Stimulated activated CD4-positive, alpha-beta T cell treated with anti-CD3 and anti-CD28 coated beads, Interleukin-4, amount 100 ng/mL, for 24 hours (primary cell): Measurements from ENCODE around the gene DENND1A.

Experiments
- DNase-seq: peaks from one replicate; pipeline ENCODE4 v3.0.0-alpha.2; 2020

DENND1A gene

DNA sequence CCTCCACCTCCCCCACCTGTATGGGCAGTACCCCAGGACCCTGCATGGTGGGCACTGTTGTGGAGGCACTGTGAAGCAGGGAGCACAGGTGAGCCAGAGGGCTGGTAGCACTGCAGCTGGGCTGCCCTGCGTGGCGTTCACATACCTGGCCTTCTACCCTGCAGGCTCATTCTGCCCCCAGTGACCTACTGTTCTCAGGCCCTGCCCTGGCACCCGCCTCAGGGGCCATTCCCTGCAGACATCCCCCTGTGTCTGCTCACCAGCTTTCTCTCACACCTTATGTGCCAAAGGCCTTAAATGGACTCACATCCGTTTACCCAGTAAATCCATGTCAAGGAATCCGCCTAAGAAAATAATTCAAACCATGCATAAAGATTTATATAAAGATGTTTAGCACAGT lies 377.4 kb downstream of the DENND1A start:
- no peak for DNase-seq

DNA sequence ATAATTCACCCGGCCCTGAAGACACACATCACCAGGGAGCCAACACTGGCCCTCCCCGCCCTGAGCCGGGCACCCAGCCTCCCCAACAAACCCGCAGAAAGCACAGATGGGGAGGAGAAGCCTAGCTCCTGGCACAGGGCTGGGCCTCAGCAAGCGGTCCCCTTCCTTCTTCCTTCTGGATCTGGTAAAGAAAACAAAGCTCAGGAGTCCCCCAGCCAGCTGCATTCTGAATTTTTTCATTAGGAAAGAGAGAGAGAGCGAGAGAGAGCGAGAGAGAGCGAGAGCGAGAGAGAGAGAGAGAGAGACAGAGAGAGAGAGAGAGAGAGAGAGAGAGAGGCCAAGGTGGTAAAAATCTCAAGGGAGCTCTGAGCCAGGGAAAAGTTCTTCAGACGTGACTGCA lies 378.2 kb downstream of the DENND1A start:
- no peak for DNase-seq

DNA sequence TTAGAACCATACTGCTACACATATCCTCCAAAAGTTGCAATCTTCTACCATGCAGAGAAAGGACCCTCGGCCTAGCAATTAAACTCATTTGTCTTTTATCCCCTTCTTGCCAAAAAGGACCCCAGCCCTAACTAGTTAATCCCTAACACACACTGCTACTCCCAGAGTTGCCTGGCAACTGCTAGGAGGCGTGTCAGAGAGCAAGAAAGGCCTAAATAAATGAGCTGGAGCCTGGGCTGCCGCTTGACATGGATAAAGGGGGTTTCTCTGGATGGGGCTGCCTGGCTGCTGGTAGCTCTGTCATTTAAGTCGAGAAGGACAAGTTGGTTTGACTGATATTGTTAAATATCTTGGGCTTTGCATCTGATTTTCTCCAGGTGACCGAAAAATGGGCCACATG lies 379.1 kb downstream of the DENND1A start:
- no peak for DNase-seq

DNA sequence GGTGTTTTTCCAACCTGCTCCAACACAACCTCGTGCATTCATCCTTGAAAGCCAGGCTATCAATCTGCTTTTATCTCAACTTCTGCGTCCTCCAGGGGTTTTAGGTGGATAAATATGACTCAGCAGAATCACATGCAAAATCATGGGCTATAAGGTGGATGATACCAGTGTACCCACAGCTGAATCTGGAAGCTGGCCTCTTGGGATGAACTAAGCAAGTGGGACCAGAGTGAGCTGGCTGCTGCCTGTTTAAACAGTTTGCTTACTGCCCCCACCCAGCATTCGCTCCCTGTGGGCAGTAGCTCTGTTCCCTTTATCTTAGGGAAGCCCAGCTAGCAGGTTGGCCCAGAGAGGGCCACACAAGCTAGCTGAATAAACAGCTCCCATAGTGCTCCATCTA lies 379.9 kb downstream of the DENND1A start:
- no peak for DNase-seq

DNA sequence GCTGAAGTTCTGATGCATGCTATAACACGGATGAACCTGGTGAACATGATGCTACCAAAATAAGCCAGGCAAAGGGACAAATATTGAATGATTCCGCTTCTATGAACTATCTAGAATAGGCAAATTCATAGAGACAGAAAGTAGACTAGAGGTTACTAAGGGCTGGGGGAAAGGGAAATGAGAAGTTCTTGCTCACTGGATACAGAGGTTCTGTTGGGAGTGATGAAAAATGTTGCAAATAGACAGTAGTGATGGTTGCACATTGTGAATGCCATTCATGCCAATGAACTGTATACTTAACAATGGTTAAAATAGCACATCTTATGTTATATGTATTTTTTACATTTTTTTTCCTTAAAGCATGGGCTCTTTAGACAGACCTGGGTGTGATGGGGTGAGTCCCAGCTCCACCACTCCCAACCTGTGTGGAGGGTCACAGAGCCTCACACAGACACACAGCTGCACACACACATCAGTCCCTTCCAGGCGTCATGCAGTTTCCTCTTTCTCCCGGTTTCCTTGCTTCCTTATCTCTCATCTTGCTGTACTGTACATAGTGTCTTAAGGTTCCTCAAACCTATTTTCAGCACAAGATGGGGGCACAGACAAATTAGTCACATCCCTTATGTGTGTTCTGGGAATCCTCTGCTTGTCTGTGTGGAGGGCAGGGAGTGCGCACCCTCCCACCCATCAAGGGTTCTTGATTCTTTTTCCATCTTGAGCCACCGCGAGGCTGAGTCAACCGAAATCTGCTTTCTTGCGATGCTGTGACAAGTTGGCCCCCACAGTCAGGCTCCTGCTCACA lies 381.0 kb downstream of the DENND1A start:
- peak; percentile 78 for DNase-seq

DNA sequence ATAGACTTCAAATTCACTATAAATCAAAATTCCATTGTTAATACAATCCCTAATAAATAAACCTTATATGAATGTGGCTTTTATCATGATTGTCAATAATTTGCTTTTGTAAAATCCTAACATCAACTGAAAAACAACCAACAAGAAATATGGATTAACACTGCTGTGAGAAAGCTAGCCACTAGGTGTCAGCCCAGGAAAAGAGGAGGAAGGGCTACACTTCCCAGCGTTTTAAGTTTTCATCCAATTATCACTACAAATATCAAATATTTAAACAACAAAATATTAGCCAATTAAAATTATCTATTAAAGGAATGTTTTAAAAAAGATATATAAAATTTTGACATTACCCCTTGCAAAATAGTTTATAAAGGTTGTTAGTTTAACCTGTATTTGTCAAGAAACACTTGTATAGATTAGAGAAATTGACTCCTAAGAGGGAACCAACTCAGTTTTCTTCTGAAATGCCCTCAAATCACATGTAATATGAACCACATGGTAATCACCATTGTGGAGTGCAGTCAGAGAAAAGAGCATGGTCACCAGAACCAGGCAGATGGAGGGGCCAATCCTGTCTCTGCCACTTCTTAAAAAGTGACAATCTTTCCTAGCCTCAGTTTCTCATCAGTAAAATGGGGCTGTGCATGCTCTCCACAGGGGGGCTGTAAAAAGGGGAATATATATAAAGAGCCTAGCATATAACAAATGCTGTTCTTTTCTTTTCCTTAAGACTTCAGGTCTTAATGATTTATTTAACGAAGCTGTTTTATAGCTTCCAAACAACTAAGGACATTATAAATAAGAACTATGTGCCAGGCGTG lies 385.7 kb downstream of the DENND1A start:
- peak; percentile 40 for DNase-seq

DNA sequence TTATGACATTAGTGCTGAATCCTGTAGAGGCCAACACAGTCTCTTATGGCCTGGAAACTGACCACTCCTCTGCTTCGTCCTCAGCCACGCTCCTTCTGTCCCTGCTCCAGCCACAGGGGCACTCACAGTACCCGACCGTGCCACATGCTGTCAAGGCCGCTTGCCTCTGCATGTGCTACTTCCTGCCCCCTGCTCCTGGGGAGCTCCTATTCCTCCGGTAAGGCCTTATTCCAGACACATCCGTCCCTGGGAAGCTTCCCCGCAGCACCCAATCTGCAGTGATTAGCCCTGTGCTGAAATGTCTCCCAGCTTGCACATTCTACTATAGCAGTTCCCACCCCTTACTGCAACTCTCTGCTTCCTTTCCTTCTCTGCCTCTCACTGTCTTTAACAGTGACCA lies 386.4 kb downstream of the DENND1A start:
- DNase-seq: no peak

DNA sequence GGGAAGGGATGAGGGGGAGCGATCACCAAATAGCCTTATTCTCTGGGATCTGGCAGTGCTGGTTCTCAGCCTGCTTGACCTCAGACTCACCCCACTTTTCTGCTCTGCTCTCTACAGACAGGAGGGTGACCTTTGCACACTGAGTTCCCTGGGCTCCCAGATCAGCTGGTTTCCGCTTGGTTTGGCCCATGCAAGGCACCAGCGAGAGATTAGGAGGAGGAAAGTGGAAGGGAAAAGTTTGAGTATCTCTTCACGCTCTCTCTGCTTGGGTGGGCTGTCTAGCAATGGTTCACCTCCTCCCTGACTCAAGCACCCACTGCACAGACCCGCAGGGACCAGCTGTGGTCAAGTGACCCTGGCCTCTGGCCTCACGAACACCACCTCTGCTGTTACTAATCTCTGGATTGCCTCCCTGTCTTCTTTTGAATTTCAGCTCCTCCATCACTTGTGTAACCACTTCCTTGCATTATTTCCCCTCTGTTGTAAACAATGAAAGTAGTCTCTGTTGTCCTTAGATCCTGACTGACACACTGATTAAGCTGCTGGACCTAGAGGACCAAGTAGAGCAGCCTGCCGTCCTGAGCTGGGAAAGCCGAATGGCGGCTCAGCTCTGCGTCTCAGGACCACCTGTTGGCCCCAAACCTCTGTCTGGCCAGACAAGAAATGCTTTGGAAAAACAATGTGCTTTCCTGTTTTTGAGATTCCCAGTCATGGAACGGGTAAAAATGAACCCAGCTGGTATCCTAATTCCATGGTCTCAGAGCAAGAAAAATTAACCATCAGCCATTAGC lies 387.3 kb downstream of the DENND1A start:
- no peak for DNase-seq

DNA sequence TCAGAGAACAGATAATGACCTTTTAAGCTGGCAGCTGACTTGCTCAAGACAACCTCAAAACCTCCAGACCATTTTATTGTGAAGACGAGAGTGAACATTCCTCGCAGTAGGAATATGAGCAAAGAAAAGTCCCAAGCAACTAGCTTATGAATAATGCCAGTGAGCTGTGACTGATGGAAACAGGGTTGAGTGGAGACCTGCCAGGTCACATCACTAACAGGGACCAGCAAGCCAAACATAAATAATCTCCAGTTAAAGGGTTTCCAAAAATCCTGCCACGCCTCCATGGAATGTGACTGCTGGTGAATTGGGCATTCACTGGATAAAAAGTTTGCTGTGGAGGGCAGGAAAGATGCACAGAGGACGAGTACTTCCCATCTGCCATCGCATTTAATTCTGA lies 388.5 kb downstream of the DENND1A start:
- no peak for DNase-seq

DNA sequence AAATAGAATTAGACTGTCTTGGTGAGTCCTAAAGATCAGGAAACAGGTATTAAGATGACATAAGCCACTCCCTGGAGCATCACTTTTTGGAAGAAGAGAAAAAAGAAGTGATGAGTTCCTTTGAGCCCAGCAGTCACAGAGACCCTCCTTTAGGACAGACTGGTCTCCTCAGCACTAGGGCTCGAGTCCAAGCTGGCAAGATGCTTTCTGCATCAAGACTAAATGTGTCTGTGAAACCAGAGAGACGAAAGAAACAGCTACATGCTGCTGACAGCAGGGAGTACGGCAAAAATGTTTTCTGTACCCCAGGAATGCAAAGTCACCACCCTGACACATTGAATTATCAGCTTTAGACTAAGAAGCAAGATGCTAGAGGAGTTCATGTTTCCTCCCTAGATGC lies 389.5 kb downstream of the DENND1A start:
- no peak for DNase-seq

DNA sequence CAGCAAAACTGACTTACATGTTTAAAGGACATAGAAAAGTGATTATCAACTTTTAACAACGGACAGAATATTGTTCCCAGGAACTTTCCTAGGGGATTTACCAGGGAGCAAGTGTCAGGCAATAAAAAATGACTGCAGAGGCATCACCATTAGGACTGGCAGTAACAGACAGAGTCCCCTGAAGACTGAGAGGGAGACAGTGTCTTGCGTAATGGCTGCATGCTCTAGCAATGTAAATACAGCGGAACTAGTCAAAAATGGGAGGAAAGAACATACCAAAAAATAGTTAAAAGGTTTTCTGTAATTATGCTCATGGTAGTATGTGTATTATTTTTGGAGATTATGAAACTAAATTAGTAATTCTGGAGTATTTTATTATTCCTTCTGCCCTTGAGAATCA lies 392.1 kb downstream of the DENND1A start:
- DNase-seq: no peak

DNA sequence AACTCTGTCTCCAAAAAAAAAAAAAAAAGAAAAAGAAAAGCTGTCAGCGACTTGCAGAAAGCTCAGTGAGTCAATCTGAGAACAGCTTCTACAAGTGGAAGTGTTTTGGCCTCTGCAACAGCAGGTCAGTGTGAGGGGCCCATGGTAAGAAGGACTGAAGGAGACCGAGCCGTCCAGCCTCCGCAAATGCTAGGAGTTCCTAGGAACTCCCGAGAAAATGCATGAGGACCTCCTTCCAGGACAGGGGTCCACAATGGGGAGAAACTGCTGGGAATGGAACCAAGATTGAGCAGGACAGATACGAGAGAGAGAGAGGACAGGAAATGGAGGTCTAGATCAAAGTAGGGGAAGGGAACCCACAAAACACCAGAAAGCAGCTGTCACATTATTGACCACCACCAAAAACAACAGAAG lies 393.5 kb downstream of the DENND1A start:
- no peak for DNase-seq

DNA sequence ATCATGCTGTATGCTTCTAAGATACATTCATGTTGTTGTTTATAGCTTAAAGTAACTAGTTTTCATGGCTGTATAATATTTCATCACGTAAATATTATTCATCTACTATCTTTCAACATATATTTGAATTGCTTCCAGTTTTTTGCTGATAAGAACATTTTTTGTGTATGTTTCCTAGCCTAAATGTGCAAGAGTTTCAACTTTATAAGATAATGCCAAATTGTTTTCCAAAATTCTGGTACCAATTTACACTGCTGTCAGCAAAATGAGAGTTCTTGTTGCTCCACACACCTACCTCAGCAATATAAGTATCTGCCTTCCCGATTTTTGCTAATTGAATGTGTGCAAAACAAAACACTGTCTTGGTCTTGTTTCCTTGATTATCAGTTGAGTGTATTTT lies 395.6 kb downstream of the DENND1A start:
- no peak for DNase-seq

DNA sequence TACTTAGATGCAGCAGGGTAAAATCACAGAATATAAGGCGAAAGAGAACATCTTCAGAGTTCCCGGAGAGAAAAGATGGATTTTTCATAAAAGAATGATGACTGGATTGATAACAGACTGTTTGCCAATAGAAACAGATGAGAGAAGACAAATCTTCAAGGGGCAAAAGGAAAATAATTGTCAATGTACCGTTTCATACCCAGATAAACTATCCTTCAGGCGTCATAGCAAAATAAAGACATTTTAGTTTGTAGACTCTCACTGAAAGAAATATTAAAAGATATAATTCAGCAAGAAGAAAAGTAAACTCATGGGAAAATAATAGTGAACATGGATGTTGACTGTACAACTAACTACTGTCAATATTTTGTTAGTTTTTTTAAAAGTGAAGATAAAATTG lies 399.7 kb downstream of the DENND1A start:
- no peak for DNase-seq

DNA sequence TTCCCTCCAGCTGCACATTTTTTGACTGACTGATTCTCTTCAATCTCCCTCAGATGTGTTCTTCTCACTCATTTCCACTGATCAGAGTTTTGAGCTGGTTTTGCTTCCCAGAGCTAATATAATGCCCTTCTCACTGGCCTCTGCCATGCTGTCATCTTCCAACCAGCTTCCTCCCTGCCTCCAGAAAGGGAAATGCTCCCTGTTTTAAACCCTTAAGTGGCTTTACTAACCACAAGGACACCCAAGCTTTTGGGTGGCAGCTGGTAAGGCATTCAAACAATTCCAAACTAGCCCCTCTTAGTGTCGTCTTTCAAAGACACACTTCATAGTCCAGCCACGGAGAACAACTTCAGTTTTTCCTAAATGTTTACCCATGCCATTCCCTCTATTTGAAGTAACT lies 401.4 kb downstream of the DENND1A start:
- DNase-seq: no peak

DNA sequence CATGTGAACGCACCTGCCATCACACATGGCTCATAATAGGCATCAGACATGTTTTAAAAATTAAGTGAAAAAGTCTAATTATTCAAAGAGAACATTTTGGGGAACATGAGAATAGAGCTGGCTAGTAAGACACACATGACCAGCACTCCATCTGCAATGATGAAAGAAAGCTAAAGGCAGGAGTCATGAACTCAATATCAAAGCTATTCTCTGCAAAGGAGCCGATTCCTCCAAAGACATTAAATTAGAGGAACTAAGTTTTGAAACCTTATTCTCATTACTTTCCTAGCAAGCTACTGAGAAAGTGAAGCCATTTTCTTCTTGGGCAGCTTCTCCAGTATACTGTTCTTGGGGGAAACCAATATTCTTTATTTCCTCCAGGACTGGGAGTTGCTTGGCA lies 401.9 kb downstream of the DENND1A start:
- no peak for DNase-seq

DNA sequence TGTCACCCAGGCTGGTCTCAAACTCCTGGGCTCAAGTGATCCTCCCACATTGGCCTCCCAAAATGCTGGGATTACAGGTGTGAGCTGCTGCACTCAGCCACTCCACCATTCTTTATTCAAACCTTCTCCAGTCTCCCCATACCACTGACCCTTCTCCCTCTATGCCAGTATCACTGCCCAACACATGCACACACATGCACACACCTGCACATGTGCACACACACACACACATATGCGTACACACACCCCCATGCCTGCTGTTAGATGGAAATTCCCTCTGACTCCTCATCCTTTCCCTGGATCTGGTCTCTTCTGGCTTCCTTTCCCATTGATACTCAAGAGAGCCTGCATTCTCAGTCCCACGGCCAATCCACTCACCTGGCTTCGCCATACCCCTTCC lies 404.0 kb downstream of the DENND1A start:
- no peak for DNase-seq

DNA sequence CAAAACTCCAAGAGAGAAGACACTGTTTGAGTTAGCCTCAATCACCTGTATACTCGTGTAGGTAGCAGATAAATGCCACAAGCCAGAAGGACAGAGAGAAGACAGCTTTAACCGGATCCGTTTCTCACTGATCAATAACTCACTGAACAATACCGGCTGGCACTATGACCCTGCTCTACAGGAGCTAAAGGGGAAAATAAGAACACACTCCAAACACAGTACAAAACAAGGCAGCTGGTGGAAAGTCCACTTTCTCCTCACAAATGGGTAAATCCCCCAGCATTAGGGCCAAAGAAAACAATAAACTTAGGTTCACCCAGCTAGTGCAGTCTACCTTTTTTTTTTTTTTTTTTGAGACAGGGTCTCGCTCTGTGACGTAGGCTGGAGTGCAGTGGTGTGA lies 404.5 kb downstream of the DENND1A start:
- no peak for DNase-seq

DNA sequence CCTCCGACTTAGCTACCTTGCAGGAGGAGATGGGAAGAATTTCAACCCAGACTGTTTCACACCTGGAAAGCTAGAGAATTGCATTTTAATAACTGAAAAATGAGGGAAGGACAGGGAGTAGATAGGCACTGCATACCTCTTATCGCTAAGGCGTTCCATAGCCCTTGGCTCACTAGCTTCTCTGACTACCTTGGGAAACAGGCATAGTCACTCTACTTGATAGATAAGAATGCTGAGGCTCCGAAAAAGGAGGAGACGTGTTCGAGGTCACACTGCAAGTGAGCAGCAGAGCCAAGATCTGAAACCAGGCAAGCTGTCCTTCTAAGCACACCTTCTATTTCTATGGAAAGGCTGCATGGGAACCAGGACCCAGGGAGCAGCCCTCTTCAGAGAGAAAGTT lies 405.1 kb downstream of the DENND1A start:
- no peak for DNase-seq

DNA sequence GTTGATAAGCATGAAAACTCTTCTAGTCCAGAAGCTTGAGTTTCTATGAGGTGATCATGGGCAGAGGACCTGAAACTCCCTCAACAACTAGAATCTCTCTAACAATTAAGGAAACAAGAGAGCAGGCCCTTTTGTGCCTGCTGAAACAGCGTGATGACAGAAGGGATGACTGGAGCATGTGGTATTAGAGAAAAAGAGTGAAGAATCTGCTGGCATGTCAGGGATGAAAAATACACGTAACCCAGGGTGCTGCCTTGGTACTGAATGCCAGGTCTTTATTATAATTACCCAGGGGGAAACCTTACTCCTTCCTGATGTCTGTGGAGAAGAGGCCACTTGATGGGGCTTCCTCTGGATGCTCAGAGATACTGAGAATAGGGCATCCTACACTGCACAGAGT lies 406.1 kb downstream of the DENND1A start:
- DNase-seq: no peak

DNA sequence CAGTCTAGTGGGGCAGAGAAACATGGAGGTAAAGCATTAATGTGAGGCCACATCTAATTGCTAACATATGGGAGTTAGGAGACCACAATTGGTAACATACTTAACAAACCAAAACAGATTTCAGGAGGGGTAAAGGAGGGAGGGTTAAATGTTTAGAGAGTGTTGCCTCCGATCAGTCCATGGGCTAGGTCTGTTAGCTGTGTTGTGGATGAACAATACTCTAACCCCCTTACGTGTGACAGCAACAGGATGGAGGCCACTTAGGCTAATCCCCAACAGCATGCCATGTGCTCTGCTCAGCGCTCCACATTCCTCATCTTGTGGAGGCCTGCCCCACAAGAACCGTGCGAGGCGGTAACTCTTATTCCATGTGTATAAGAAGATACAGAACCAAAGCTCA lies 406.9 kb downstream of the DENND1A start:
- DNase-seq: no peak

DNA sequence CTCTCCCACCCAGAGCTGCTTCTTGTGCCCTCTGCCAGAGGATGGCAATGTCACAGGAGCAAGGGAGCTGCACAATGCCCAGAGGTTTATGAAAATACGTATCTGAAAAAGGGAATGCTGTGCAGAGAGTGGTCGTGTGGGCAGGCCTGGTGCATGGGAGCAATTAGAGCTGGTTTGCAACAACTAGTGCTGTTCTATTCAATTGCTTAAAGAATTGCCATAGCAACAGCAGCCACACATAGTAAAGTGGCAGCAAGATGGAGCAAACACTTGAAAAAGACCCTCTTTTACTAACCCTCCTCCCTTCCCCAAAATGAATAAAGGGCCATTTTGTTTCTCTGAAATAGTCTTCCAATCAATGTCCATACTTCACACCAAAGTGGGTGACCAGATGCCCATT lies 407.7 kb downstream of the DENND1A start:
- no peak for DNase-seq

DNA sequence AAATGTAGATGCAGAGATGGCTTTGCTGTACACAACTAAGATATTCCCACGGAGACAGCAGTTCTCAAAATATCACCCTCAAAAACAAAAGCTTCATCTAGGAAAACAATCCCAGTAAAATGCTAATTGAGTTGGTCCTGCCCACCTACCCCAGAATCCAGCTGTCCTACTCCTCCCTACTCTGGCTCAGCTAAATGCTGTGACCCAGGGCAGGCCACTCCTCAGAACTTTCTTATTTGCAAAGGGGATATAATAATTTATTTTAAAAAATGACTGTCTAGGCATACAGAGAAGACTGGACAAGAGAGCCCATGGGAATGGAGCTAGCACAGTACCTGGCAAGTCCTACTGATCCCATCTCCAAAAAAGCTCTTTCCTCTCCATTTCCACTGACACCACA lies 411.6 kb downstream of the DENND1A start:
- no peak for DNase-seq

DNA sequence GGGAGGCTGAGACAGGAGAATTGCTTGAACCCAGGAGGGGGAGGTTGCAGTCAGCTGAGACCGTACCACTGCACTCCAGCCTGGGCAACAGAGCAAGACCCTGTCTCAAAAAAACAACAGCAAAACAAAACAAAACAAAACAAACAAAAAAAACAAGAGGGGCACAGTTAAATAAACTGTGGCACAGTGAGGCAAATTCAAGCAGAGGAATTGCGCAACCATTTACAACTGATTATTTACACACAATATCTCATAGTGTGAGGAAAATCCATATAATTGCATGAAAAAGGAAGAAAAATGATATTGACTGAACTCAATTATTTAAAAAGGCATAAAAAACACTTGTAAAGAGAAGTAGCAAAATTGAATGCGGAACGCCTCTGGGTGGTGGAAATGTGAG lies 412.4 kb downstream of the DENND1A start:
- DNase-seq: no peak
